GM18867 (cell line): ENCODE results near the gene PRICKLE4.

ENCODE experiments used
- ATAC-seq: cut with Tn5 transposase; IDR thresholded peaks from one replicate; pipeline ENCODE4 v1.9.1; 2021; ENCODE audit warnings: mild to moderate bottlenecking, moderate library complexity; ENCODE audit not compliant: unreplicated experiment

PRICKLE4 gene

DNA sequence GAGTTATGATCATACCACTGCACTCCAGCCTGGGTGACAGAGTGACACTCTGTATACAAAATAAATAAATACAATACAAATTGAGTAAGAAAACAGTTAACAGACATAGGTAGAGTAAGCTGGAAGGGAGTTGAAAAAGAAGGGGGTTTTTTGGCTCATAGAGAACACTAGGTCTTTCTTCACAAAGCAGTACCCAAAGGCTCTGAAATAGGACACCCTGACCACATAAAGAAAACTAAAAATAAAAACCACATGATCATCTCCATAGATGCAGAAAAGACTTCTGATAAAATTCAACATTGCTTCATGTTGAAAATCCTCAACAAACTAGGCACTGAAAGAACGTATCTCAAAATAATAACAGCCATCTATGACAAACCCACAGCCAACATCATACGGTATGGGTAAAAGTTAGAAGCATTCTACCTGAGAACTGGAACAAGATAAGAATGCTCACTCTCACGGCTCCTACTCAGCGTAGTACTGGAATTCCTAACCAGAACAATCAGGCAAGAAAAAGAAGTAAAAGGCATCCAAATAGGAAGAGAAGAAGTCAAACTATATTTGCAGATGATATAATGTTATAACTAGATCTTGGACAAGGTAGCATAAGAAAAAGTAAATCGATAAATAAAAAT, 55.6 kb downstream of the PRICKLE4 start:
- ATAC-seq = no peak

- ATAC-seq = no peak
These were observed 56.1 kb downstream of the PRICKLE4 start for GRCh38 chr6:41836660-41837052.
